Type B pancreatic cell (in vitro differentiated cells): Measurements from ENCODE around the gene TTC21B. TPM values are rescaled to one million over a fixed set of nuclear protein-coding genes. Genes with fewer than 3 reads are reported as not detected.

Experiments used
- DNase-seq: peaks from one replicate; pipeline ENCODE4 v3.0.0; 2021; ENCODE audit warnings: mixed read lengths; ENCODE audit not compliant: unreplicated experiment; ENCODE audit errors: extremely low spot score
- H3K27ac Mint-ChIP-seq: 2 replicates; pipeline ENCODE4 v1.8.0; 2021; ENCODE audit warnings: mild to moderate bottlenecking, mixed read lengths
- H3K27me3 Mint-ChIP-seq: 2 replicates; pipeline ENCODE4 v1.8.0; 2021; ENCODE audit warnings: mixed read lengths
- H3K36me3 Mint-ChIP-seq: 2 replicates; pipeline ENCODE4 v1.8.0; 2021; ENCODE audit warnings: mixed read lengths
- H3K4me1 Mint-ChIP-seq: one replicate; pipeline ENCODE4 v1.8.0; 2021; ENCODE audit warnings: mixed read lengths; ENCODE audit not compliant: unreplicated experiment
- H3K4me3 Mint-ChIP-seq: 2 replicates; pipeline ENCODE4 v1.8.0; 2021; ENCODE audit warnings: mild to moderate bottlenecking, mixed read lengths
- H3K9me3 Mint-ChIP-seq: 2 replicates; pipeline ENCODE4 v1.8.0; 2021; ENCODE audit warnings: mixed read lengths
- CTCF ChIP-seq: fragments of 200-600 bp; sonication (generic); conservative IDR thresholded peaks from 2 replicates; pipeline ENCODE4 v1.5.0; 2021; ENCODE audit warnings: antibody characterized with exemption, mild to moderate bottlenecking
- total RNA-seq: library from RNA; stranded (reverse); gene quantifications from 2 replicates; pipeline ENCODE4 v1.2.1, GENCODE V29; 2021; ENCODE audit warnings: low replicate concordance

Gene TTC21B
- total RNA-seq, 1 donor from 2014 or later = 25.8 TPM

GRCh38 chr2:165846056-165846455 is 107.5 kb downstream of the TTC21B start:
- no peaks in the 10 kb centered on the region for H3K36me3 Mint-ChIP-seq
- no peak for DNase-seq
- H3K9me3 Mint-ChIP-seq = no peaks in the 10 kb centered on the region
- no peaks in the 10 kb centered on the region for H3K4me1 Mint-ChIP-seq
- no peak overlapping the region for H3K4me3 Mint-ChIP-seq
- no peak for TF ChIP-seq CTCF
- no peaks in the 10 kb centered on the region for H3K27me3 Mint-ChIP-seq
- H3K27ac Mint-ChIP-seq = no peak overlapping the region

GRCh38 chr2:165844216-165844615 is 109.4 kb downstream of the TTC21B start:
- H3K4me1 Mint-ChIP-seq = no peaks in the 10 kb centered on the region
- H3K9me3 Mint-ChIP-seq = no peaks in the 10 kb centered on the region
- H3K27ac Mint-ChIP-seq = no peak overlapping the region
- DNase-seq = no peak
- TF ChIP-seq CTCF = no peak
- H3K27me3 Mint-ChIP-seq = no peaks in the 10 kb centered on the region
- no peaks in the 10 kb centered on the region for H3K36me3 Mint-ChIP-seq
- H3K4me3 Mint-ChIP-seq = no peak overlapping the region

GRCh38 chr2:165843351-165843750 is 110.2 kb downstream of the TTC21B start:
- no peak for TF ChIP-seq CTCF
- DNase-seq = no peak
- Mint-ChIP-seq H3K9me3 (no peaks in the 10 kb centered on the region), H3K27ac (no peak overlapping the region), H3K36me3 (no peaks in the 10 kb centered on the region), H3K4me1 (no peaks in the 10 kb centered on the region), H3K27me3 (no peaks in the 10 kb centered on the region), H3K4me3 (no peak overlapping the region)

GRCh38 chr2:165840333-165840958 is 113.1 kb downstream of the TTC21B start:
- no peak for DNase-seq
- Mint-ChIP-seq H3K9me3 (no peaks in the 10 kb centered on the region), H3K36me3 (no peaks in the 10 kb centered on the region), H3K4me3 (no peak overlapping the region), H3K27ac (no peak overlapping the region), H3K27me3 (no peaks in the 10 kb centered on the region), H3K4me1 (no peaks in the 10 kb centered on the region)
- TF ChIP-seq CTCF = no peak

GRCh38 chr2:165839610-165840009 is 114.0 kb downstream of the TTC21B start:
- no peak for DNase-seq
- Mint-ChIP-seq H3K27ac (no peak overlapping the region), H3K27me3 (no peaks in the 10 kb centered on the region), H3K9me3 (no peaks in the 10 kb centered on the region), H3K4me3 (no peak overlapping the region), H3K4me1 (no peaks in the 10 kb centered on the region), H3K36me3 (no peaks in the 10 kb centered on the region)
- TF ChIP-seq CTCF = no peak

- Mint-ChIP-seq H3K27ac (no peak overlapping the region), H3K9me3 (no peaks in the 10 kb centered on the region), H3K4me1 (no peaks in the 10 kb centered on the region), H3K4me3 (no peak overlapping the region), H3K36me3 (no peaks in the 10 kb centered on the region), H3K27me3 (no peaks in the 10 kb centered on the region)
- no peak for TF ChIP-seq CTCF
- DNase-seq = no peak
Measured at GRCh38 chr2:165837122-165837521, 116.5 kb downstream of the TTC21B start.
